ENCODE measurements around the gene TADA2A. TPM values are rescaled to one million over a fixed set of nuclear protein-coding genes. Genes with fewer than 3 reads are reported as not detected.
"Not testable (repeated sequence)": the region's sequence is repeated elsewhere in the genome, so short reads cannot be mapped to it uniquely, and the experiment has no call there.

TADA2A gene
- total and polyA plus RNA-seq, 2 experiments from 2014 or later: 8.4 to 18.3 TPM

- TF ChIP-seq EZH2 (IDR thresholded peaks at IDR 0.05; ENCODE audit: borderline replicate concordance) (no peak), CTCF (IDR thresholded peaks at IDR 0.05; ENCODE audit: poor library complexity) (no peak), EZH2phosphoT487 (IDR thresholded peaks at IDR 0.05; ENCODE audit: low read depth, severe bottlenecking, unreplicated experiment) (no peak)
- no peaks in the 10 kb centered on the region for H3K79me2 ChIP-seq
- no peaks in the 10 kb centered on the region for H3K27me3 ChIP-seq
- no peaks in the 10 kb centered on the region for H3K9me2 ChIP-seq (replicated peaks; ENCODE audit: insufficient read depth)
- no peak overlapping the region for H3K4me2 ChIP-seq
- no peaks in the 10 kb centered on the region for H3K4me1 ChIP-seq (ENCODE audit: insufficient read depth)
- H3K4me3 ChIP-seq: no peak overlapping the region
- no peaks in the 10 kb centered on the region for H3K36me3 ChIP-seq (replicated peaks; ENCODE audit: insufficient read depth, low read depth)
- H2AFZ ChIP-seq: no peak overlapping the region
- no peak for DNase-seq (ENCODE audit: low spot score)
- H3K27ac ChIP-seq: no peak overlapping the region
- no peaks in the 10 kb centered on the region for H4K20me1 ChIP-seq (ENCODE audit: insufficient read depth, poor library complexity, severe bottlenecking)
- 80% methylated on average over 1 of the region's 1 CpG for WGBS (ENCODE audit: low lambda C conversion rate, missing lambda C conversion rate)
- H3K9me3 ChIP-seq (ENCODE audit: low read depth): no peaks in the 10 kb centered on the region
Measured at GRCh38 chr17:37430051-37430627, 23.5 kb downstream of the TADA2A start.

- DNase-seq (ENCODE audit: low spot score): no peak
- no peak overlapping the region for H3K27ac ChIP-seq
- 98% methylated on average over 2 of the region's 2 CpGs for WGBS (ENCODE audit: low lambda C conversion rate, missing lambda C conversion rate)
Measured at GRCh38 chr17:37432671-37433070, 26.0 kb downstream of the TADA2A start.

GRCh38 chr17:37438141-37438540 lies 31.5 kb downstream of the TADA2A start:
- H3K9me3 ChIP-seq (ENCODE audit: low read depth): no peaks in the 10 kb centered on the region
- H3K4me3 ChIP-seq: no peak overlapping the region
- no peaks in the 10 kb centered on the region for H3K27me3 ChIP-seq
- H3K9me2 ChIP-seq (replicated peaks; ENCODE audit: insufficient read depth): no peaks in the 10 kb centered on the region
- DNase-seq (ENCODE audit: low spot score): no peak
- TF ChIP-seq CTCF (IDR thresholded peaks at IDR 0.05; ENCODE audit: poor library complexity) (peak; percentile 9), EZH2phosphoT487 (IDR thresholded peaks at IDR 0.05; ENCODE audit: low read depth, severe bottlenecking, unreplicated experiment) (no peak)
- no peaks in the 10 kb centered on the region for H3K4me1 ChIP-seq (ENCODE audit: insufficient read depth)
- H3K27ac ChIP-seq: no peak overlapping the region
- H3K36me3 ChIP-seq (replicated peaks; ENCODE audit: insufficient read depth, low read depth): no peaks in the 10 kb centered on the region
- H4K20me1 ChIP-seq (ENCODE audit: insufficient read depth, poor library complexity, severe bottlenecking): no peaks in the 10 kb centered on the region
- 73% methylated on average over 4 of the region's 4 CpGs for whole genome bisulfite sequencing (ENCODE audit: low lambda C conversion rate, missing lambda C conversion rate)
- H3K4me2 ChIP-seq: no peak overlapping the region
- H3K79me2 ChIP-seq: no peaks in the 10 kb centered on the region
- H2AFZ ChIP-seq: no peak overlapping the region

More at GRCh38 chr17:37432671-37433070, 26.0 kb downstream of the TADA2A start:
- Histone ChIP-seq H3K9me2 (replicated peaks; ENCODE audit: insufficient read depth) (no peaks in the 10 kb centered on the region), H3K4me2 (no peak overlapping the region), H4K20me1 (ENCODE audit: insufficient read depth, poor library complexity, severe bottlenecking) (no peaks in the 10 kb centered on the region), H3K4me3 (no peak overlapping the region), H3K27me3 (no peaks in the 10 kb centered on the region), H2AFZ (no peak overlapping the region), H3K4me1 (ENCODE audit: insufficient read depth) (no peaks in the 10 kb centered on the region), H3K79me2 (no peaks in the 10 kb centered on the region), H3K36me3 (replicated peaks; ENCODE audit: insufficient read depth, low read depth) (no peaks in the 10 kb centered on the region), H3K9me3 (ENCODE audit: low read depth) (no peaks in the 10 kb centered on the region)
- no peak for TF ChIP-seq EZH2phosphoT487 (IDR thresholded peaks at IDR 0.05; ENCODE audit: low read depth, severe bottlenecking, unreplicated experiment)
- TF ChIP-seq EZH2 (IDR thresholded peaks at IDR 0.05; ENCODE audit: borderline replicate concordance): no peak

- Histone ChIP-seq H3K4me2 (no peak overlapping the region), H3K9me2 (replicated peaks; ENCODE audit: insufficient read depth) (no peaks in the 10 kb centered on the region), H3K4me1 (ENCODE audit: insufficient read depth) (no peaks in the 10 kb centered on the region), H4K20me1 (ENCODE audit: insufficient read depth, poor library complexity, severe bottlenecking) (no peaks in the 10 kb centered on the region), H3K9me3 (ENCODE audit: low read depth) (no peaks in the 10 kb centered on the region), H3K27ac (no peak overlapping the region), H3K4me3 (no peak overlapping the region), H3K79me2 (no peaks in the 10 kb centered on the region), H2AFZ (no peak overlapping the region), H3K36me3 (replicated peaks; ENCODE audit: insufficient read depth, low read depth) (no peaks in the 10 kb centered on the region), H3K27me3 (no peaks in the 10 kb centered on the region)
- no peak for TF ChIP-seq CTCF (IDR thresholded peaks at IDR 0.05; ENCODE audit: poor library complexity)
- no peak for TF ChIP-seq EZH2 (IDR thresholded peaks at IDR 0.05; ENCODE audit: borderline replicate concordance)
- no peak for TF ChIP-seq EZH2phosphoT487 (IDR thresholded peaks at IDR 0.05; ENCODE audit: low read depth, severe bottlenecking, unreplicated experiment)
- no peak for DNase-seq (ENCODE audit: low spot score)
- WGBS (ENCODE audit: low lambda C conversion rate, missing lambda C conversion rate): 93% methylated on average over 2 of the region's 2 CpGs
Measured at GRCh38 chr17:37440424-37440823, 33.7 kb downstream of the TADA2A start.

GRCh38 chr17:37441369-37442014 lies 34.8 kb downstream of the TADA2A start:
- DNase-seq (ENCODE audit: low spot score); H3K27ac ChIP-seq; H2AFZ ChIP-seq; H3K27me3 ChIP-seq; H3K4me1 ChIP-seq (ENCODE audit: insufficient read depth); H3K79me2 ChIP-seq; H3K9me2 ChIP-seq (replicated peaks; ENCODE audit: insufficient read depth); H3K9me3 ChIP-seq (ENCODE audit: low read depth); H4K20me1 ChIP-seq (ENCODE audit: insufficient read depth, poor library complexity, severe bottlenecking); H3K4me3 ChIP-seq; H3K36me3 ChIP-seq (replicated peaks; ENCODE audit: insufficient read depth, low read depth); H3K4me2 ChIP-seq: not testable (repeated sequence)
- WGBS (ENCODE audit: low lambda C conversion rate, missing lambda C conversion rate): 91% methylated on average over 12 of the region's 12 CpGs
